WI38 (cell line): ENCODE data around the gene MYRIP.

ENCODE experiments used
- H3K4me3 ChIP-seq: 2 replicates; pipeline ENCODE4 v1.5.1; 2011; ENCODE audit warnings: low read depth, mild to moderate bottlenecking, control low read depth, low read length
- TF ChIP-seq, protein P1 (sequence below): IDR thresholded peaks from 2 replicates; pipeline ENCODE4 v1.5.1; 2012; ENCODE audit warnings: low read depth, mild to moderate bottlenecking, control low read depth, low read length

The MYRIP gene

DNA sequence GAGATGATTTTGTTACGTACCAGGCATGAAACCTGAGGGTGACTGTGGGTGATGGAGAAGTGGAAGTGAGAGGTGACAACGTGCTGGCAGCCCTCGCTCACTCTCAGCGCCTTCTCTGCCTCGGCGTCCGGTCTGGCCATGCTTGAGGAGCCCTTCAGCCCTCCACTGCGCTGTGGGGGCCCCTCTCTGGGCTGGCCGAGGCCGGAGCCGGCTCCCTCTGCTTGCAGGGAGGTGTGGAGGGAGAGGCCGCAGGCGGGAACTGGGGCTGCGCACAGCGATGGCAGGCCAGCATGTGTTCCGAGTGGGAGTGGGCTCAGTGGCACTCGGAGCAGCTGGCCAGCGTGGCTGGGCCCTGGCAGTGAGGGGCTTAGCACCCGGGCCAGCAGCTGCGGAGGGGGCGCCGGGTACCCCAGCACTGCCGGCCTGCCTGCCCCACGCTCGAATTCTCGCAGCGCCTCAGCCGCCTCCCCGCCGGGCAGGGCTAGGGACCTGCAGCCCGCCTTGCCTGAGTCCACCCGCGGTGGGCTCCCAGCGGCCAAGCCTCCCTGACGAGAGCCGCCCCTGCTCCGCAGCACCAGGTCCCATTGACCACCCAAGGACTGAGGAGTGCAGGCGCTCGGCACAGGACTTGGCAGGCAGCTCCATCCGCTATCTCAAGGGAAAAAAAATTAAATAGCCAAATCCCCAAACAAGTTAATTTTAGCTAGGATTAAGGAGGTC, 29.7 kb upstream of the MYRIP start:
- no peak overlapping the region for H3K4me3 ChIP-seq
- TF ChIP-seq, protein P1, sequence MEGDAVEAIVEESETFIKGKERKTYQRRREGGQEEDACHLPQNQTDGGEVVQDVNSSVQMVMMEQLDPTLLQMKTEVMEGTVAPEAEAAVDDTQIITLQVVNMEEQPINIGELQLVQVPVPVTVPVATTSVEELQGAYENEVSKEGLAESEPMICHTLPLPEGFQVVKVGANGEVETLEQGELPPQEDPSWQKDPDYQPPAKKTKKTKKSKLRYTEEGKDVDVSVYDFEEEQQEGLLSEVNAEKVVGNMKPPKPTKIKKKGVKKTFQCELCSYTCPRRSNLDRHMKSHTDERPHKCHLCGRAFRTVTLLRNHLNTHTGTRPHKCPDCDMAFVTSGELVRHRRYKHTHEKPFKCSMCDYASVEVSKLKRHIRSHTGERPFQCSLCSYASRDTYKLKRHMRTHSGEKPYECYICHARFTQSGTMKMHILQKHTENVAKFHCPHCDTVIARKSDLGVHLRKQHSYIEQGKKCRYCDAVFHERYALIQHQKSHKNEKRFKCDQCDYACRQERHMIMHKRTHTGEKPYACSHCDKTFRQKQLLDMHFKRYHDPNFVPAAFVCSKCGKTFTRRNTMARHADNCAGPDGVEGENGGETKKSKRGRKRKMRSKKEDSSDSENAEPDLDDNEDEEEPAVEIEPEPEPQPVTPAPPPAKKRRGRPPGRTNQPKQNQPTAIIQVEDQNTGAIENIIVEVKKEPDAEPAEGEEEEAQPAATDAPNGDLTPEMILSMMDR, result no peak

DNA sequence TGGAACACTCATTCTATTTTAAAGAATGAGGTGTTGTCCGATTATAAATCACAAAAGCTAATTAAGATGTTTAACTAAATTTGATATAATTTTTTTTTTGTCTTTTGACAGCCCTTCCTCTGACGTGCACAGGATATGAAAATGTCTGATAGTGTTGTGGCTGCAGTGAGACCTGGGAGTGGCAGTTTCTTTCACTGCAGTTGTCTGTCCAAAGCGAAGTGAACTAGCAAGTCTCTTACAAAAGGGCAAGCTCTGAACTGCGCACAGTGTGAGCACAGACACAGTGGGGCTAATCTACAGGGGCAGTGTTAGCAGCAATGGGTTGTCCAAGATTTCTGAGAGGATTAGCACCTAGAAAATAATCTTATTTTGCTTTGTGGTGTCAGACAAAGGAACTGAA, 29.1 kb upstream of the MYRIP start:
- TF ChIP-seq, protein P1, result no peak
- H3K4me3 ChIP-seq, result no peak overlapping the region

DNA sequence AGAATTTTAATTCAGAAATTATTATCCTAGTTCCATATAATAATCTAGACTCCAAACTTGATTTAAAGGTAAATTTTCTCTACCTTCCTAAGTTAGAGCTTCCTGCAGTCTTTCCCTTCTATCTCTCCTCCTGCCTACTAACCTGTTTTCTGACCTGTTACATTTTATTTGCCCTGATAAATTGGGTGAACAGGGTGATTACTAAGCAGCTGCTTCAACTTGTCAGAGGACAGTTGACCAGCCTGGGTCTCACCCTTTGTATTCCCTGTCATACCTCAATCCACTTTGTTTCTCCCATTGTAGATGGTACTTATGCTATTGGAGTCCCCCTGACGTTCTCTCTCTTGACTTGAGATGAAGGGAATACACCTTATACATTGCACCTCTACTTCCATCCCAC, 28.4 kb upstream of the MYRIP start:
- no peak overlapping the region for H3K4me3 ChIP-seq
- TF ChIP-seq, protein P1, result no peak

DNA sequence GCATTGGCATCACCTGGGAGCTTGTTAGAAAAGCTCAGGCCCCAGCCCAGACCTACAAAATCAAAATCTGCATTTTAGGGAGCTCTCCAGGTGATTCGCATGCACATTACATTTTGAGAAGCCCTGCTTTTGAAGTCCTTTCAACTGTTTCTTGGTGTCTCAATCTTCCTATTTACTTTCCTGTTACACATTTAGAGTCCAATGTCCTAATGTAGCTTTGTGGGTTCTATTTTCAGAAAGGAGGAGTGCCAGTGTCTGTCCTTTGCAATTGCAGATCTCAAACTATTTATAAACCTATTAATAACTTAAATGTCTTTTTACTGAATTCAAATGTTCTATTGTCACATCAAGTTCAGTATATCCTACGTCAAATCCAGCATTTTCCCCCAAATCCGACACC, 27.8 kb upstream of the MYRIP start:
- H3K4me3 ChIP-seq, result no peak overlapping the region
- TF ChIP-seq, protein P1, result no peak

DNA sequence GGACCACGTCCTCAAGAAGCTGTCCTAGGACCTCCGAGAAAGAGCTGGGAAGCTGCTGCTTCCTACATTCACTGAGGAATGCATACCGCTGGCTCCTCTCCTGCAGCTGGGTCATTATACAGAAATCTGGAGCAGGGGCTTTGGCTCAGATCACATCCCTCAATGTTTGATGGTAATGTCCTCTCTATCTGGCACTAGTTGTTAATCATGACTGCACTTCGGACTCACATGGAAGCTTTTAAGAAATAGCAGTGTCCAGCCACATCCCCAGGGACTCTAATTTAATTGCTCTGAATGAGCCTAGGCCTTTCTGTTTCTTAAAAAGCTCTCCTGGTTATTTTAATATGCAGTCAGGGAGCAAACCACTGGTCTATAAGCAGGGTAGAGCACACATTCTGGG, 25.7 kb upstream of the MYRIP start:
- H3K4me3 ChIP-seq, result no peak overlapping the region
- TF ChIP-seq, protein P1, result no peak

DNA sequence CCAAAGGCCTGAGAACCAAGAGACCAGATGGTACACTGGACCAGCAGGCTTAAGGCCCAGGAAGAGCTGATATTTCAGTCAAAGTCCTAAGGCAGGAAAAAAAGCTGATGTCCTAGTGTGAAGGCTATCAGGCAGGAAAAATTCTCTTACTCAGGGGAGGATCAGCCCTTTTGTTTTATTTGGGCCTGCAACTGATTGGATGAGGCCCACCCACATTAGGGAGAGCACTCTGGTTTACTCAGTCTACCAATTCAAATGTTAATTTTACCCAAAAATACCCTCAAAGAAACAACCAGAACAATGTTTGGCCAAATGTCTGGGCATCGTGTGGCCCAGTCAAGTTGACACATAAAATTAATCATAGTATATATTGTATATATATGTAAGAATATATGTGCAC, 24.5 kb upstream of the MYRIP start:
- TF ChIP-seq, protein P1, result no peak
- H3K4me3 ChIP-seq, result no peak overlapping the region

DNA sequence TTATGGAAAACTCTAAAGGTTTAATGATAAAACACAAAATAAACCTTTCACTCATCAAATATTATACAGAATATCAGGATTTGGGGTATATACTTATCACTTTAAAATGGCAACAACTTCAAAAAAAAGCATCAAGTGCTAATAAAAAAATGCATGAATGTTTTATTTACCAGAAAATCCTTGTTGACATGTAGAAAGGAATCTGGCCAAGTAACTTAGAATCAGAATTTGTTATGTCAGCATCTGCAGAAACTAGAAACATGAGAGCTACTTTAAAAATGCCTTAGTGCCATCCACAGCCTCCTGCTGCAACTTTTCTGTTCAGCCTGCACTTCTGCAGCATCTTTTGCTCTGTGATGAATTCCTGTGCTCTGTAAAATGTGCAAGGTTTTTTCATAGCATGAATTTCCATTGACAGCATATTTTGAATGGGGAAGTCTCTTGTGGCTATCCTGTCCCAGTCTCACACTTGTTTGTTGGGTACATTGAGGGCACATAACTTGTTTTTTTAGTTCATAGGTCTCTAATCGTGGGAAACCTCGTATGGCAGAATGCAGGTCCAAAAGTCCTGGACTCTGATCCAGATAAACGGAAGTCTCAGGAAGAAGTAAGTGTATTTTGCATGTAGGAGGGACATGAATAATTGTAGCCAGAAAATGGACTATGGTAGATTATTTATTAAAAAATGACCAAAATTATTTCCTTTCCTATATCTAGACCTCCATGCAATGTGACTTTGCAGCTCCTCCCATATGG, 21.1 kb upstream of the MYRIP start:
- TF ChIP-seq, protein P1, result no peak
- H3K4me3 ChIP-seq, result no peak overlapping the region
